ENCODE results near the gene TMPRSS12.
"Not testable (repeated sequence)": the region's sequence is repeated elsewhere in the genome, so short reads cannot be mapped to it uniquely, and the experiment has no call there.

Gene TMPRSS12

DNA sequence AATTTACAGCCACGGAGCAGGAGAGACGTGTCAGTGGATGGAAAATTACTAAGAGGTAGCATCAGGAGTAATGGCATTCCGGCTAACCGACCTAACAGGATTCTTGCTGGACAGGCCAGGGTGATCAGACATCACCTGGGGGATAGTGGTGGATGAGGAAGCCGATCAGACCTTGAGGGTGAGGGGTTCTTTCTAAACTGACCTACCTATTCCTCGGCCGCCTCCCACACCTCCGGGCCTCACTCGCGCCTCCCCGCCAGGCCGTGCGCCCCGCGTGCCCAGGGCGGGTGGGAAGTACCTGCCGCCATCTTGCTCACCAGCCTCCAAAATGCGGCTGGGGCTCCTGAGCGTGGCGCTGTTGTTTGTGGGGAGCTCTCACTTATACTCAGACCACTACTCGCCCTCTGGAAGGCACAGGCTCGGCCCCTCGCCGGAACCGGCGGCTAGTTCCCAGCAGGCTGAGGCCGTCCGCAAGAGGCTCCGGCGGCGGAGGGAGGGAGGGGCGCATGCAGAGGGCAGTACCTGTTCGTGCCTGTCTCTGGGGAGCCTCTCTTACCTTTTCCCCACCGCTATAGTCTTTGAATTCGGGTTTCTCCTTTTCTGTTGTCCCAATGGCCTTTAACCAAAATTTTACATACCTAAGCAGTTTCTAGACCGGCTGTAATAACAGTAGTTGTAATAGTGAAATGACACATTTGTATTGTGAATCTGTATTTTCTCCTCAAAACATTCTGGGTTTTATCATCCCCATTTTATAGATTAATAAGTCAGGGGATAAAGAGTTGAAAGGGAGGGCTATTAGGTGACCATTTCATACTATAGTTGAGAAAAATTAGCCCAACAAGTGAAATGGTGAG, at the start of gene TMPRSS12:
TMPRSS12 (plus strand) TSS at position 290 of the 857 bp plus-strand sequence; CDS start at position 329, 39 bp downstream.
- DNase-seq (ENCODE audit: low read depth): no peak

DNA sequence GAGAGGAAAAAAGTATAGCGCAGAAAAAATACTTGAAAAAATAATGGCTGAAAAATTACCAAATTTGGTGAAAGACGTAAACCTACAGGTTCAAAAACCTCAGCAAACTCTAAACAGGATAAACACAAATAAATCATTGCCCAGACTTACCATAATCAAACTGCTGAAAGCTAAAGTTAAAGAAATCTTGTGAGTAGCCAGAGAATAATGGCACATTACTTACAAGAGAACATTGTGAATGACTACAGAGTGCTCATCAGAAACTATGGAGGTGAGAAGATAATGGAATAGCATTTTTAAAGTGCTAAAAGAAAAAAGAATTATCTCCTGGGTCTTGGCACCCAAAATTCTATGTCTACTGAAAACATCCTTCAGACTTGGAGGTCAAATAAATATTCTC, 42.8 kb upstream of the TMPRSS12 start:
- no peak for DNase-seq (ENCODE audit: low read depth)

DNA sequence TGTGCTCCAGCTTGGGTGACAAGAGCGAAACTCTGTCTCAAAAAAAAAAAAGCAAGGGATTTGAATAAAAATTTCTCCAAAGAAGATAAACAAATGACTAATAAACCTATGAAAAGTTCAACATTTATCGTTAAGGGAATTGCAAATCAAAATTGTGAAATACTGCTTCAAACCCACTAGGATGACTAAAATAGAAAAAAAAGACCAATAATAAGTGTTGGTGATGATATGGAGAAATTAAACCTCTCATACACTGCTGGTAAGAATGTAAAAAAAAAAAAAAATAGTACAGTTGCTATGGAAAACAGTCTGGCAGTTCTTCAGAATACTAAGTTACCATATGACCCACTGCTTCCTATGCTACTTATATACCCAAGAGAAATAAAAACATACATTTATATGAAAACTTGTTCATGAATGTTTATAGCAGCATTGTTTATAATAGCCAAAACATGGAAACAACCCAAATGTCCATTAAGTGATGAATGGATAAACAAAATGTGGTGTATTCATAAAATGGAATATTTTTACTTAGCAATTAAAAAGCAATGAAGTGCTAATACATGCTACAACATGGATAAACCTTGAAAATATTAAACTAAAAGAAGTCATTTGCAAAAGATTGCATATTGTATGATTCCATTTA, 39.4 kb upstream of the TMPRSS12 start:
- no peak for DNase-seq (ENCODE audit: low read depth)

DNA sequence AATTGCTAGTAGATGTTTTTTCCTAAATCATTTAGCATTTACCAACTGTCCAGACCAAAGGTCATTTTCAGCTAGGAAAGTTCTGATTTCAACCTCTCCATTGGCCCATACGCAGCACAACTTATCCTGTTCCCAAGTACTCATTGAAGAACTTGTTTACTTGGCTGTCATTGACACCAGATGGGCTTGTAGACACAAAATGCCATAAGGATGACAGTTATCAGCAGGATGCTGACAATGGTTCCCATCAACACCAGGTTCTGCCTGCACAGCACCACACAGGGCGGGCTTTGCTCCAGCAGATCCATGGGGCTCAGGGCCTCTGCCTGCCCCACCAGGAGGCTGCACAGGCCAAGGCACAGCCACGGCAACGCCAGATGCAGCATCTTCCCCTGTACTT, 36.5 kb upstream of the TMPRSS12 start:
- DNase-seq (ENCODE audit: low read depth): no peak

GRCh38 chr12:50809131-50809530, 33.6 kb upstream of the TMPRSS12 start:
- DNase-seq (ENCODE audit: low read depth): not testable (repeated sequence)

- DNase-seq (ENCODE audit: low read depth): not testable (repeated sequence)
Measured at GRCh38 chr12:50814921-50815320, 27.8 kb upstream of the TMPRSS12 start.

DNA sequence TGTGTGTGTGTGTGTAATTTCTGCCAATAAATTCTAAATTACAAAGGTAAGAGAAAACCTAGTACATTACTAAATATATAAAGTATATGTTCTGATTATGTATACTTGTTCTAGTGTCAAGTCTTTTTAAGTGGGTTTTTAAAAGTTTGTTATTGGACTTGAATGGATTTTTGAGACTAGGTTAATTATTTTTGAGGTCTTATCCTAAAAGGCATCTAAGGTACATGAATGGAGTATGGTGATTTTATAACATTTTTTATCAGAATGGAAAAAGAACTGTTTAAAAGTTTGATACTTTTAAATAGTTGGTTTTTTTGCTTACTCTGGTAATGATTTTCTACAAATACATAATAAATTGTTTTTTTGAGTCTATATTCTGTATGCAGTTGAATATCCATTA, 22.5 kb upstream of the TMPRSS12 start:
- no peak for DNase-seq (ENCODE audit: low read depth)

DNA sequence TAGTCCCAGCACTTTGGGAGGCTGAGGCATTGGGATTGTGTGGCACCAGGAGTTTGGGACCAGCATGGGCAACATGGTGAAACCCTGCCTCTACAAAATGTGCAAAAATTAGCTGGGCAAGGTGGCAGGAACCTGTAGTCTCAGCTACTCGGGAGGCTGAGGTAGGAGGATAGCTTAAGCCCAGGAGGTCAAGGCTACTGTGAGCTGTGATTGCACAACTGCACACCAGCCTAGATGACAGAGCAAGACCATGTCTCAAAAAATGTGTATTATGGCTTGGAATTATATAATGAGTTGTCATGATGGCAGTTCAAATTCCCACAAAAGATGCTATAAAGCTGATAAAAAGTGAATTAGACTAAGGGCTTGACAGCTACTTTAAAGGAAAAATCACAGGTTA, 20.6 kb upstream of the TMPRSS12 start:
- DNase-seq (ENCODE audit: low read depth): no peak

DNA sequence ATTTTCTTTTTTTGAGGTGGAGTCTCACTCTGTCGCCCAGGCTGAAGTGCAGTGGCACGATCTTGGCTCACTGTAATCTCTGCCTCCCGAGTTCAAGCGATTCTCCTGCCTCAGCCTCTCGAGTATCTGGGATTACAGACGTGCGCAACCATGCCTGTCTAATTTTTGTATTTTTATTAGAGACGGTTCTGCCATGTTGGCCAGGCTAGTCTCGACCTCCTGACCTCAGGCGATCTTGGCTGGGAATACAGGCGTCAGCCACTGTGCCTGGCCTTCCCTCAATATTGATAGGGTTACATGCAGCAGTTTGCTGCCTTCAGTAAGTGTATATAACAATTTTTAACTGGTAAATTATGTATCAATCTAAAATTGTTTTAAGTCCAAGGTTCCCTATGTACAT, 19.0 kb upstream of the TMPRSS12 start:
- DNase-seq (ENCODE audit: low read depth): not testable (repeated sequence)

DNA sequence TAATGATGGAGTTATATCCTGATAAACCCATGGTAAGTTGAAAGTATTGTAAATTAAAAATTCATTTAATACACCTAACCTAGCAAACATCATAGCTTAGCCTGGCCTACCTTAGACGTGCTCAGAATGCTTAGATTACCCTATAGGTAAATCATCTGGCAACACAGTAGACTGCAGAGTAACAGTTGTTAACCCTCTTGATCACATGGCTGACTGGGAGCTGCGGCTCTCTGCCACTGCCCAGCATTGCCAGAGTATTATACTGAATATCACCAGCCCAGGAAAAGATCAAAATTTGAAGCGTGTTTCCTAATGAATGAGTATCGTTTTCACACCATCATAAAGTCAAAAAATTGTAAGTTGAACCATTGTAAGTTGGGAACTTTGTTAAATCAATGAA, 17.8 kb upstream of the TMPRSS12 start:
- DNase-seq (ENCODE audit: low read depth): no peak

- DNase-seq (ENCODE audit: low read depth): no peak
Measured at GRCh38 chr12:50825372-50825838, 17.3 kb upstream of the TMPRSS12 start.

GRCh38 chr12:50828121-50828520, 14.6 kb upstream of the TMPRSS12 start:
- no peak for DNase-seq (ENCODE audit: low read depth)

GRCh38 chr12:50828886-50829285, 13.8 kb upstream of the TMPRSS12 start:
- DNase-seq (ENCODE audit: low read depth): no peak

DNA sequence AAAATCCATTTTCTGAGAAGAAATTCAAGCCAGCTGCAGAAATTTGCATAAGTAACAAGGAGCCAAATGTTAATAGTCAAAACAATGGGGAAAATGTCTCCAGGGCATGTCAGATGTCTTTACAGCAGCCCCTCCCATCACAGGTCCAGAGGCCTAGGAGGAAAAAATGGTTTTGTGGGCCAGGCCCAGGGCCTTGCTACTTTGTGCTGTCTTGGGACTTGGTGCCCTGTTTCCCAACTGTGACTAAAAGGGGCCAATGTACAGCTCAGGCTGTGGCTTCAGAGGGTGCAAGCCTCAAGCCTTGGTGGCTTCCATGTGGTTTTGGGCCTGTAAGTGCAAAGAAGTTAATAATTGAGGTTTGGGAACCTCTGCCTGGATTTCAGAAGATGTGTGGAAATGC, 8.9 kb upstream of the TMPRSS12 start:
- DNase-seq (ENCODE audit: low read depth): not testable (repeated sequence)

DNA sequence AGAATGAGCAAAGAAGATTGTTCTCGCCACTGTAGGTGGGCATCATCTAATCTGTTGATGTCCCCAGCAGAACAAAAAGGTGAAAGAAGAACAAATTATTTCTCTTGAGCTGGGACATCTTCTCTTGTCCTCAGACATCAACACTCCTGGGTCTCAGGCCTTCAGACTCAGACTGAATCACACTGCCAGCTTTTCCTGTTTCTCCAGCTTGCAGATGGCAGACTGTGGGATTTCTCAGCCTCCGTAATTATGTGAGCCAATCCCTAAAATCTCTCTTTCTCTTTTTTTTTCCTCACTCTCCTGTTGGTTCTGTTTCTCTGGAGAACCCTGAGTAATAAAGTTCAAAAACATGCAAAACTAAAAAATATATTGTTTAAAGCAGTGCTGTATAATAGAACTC, 3.7 kb upstream of the TMPRSS12 start:
- no peak for DNase-seq (ENCODE audit: low read depth)

DNA sequence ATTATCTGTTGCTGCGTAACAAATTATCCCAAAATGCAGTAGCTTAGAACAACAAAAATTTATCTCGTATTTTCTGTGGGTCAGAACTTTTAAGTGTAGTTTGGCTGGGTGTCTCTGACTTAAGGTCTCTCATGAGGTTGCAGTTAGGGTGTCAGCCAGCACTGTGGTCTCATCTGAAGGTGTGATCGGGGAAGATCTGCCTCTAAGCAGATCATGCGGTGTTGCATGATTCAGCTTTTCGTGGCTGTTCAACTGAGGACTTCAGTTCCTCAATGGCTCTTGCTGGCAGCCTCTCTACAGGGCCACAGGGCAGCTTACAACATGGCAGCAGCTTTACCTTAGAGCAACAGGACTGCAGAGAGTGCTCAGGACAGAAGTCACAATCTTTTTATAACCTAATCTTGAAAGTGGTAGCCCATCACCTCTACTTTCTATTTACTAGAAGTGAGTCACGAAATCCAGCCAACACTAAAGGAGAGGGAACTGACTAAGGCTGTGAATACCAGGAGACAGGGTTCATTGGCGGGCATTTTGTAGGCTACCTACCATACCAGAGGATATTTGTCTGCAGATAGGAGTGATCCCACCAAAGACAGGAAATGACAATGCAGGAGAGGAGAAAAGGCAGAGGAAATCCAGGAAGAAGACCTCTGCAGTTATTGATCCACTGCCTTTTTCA, 1.8 kb upstream of the TMPRSS12 start:
- DNase-seq (ENCODE audit: low read depth): no peak

DNA sequence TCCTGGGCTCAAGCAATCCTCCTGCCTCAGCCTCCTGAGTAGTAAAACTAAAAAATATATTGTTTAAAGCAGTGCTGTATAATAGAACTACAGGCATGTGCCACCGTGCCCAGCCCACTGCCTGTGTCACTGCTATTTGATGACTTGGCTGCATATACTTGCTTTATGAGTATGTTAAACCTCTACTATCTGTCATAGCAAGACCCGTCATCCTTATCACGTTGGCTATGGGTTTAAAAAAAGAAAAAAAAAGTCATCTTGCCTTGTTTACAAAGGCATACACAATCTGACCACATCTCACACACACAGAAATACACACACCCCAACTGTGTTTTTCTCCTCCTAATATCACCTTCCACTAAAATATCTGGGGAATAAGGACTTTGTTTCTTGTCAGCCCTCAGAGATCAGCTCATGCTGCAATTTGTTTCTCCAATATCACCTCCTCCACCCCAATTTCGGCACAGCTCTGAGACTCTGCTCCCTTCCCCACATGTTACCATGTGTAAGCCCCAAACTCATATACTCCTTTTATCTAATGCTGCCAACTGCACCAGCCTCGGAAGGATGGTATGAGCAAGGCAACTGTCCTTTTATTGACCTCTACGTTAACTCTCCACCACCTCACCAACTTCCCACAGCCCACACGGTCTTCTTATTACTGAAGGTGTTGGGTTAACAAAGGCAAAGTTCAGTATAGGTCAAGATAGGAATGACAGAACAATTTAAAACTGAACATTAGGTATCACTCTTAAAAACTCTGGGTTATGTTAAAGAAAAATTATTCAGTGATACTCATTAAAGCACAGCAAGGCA, 802 bp upstream of the TMPRSS12 start:
- DNase-seq (ENCODE audit: low read depth): no peak

DNA sequence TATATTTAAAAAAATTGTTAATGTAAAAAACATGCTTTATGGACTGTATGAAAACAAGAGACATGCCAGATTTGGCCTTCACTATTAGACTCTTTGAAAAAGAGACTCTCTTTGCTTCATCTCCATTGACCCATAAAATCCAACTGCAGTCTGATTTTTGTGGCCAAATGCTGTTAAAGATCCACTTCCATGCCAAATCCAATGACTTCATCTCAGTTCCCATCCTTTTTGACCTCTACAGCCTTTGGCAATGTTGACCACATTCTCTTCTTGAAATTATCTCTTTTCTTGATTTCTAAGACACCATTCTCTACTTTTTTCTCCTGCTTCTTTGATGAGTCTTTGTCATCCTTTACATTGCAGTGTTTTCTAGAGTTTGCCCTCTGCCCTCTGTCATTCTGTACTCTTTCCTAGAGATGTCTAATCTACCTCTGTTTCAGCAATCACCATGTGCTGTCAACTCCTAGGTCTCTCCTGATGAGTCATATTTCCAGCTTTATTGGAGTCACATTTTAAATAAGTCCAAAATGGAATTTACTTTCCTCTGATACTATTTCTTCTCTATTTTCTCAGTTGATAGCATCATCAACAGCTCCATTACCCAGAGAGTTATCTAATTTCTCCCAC, 2.4 kb downstream of the TMPRSS12 start:
- DNase-seq (ENCODE audit: low read depth): no peak

GRCh38 chr12:50848963-50849362, 6.2 kb downstream of the TMPRSS12 start:
- no peak for DNase-seq (ENCODE audit: low read depth)

- not testable (repeated sequence) for DNase-seq (ENCODE audit: low read depth)
Measured at GRCh38 chr12:50855218-50855617, 12.5 kb downstream of the TMPRSS12 start.

DNA sequence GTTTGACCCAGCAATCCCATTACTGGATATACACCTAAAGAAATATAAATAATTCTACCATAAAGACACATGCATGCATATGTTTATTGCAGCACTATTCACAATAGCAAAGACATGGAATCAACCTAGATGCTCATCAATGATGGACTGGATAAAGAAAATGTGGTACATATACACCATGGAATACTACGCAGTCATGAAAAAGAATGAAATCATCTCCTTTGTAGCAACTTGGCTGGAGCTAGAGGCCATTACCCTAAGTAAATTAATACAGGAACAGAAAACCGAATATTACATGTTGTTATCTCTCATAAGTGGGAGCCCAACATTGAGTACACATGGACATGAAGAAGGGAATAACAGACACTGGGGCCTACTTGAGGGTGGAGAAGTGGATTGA, 13.0 kb downstream of the TMPRSS12 start:
- DNase-seq (ENCODE audit: low read depth): not testable (repeated sequence)
